Calu3 (cell line): Measurements from ENCODE around the gene KCTD20. TPM values are rescaled to one million over a fixed set of nuclear protein-coding genes. Genes with fewer than 3 reads are reported as not detected.
A peak's percentile ranks its signal among the peaks of the same experiment; 100 is the strongest.

Experiments
- BruUV-seq: library from RNA; stranded (reverse); fragments of 400-500 nt; replicated peaks from 2 replicates; lab custom pipeline; 2021; lab: Mats Ljungman, UMichigan
- CTCF ChIA-PET: fragments of 300-600 bp; sonication (Branson Sonifier 250); formaldehyde crosslinking; loops from one replicate; lab custom pipeline; 2022; ENCODE audit warnings: antibody characterized with exemption; lab: Charles Lee
- DNase-seq: peaks from one replicate; pipeline ENCODE4 v3.0.0; 2022
- H3K27ac Mint-ChIP-seq: one replicate; pipeline ENCODE4 v1.8.0; 2022; ENCODE audit warnings: mixed read lengths; ENCODE audit not compliant: unreplicated experiment
- H3K27me3 Mint-ChIP-seq: one replicate; pipeline ENCODE4 v1.8.0; 2022; ENCODE audit warnings: mixed read lengths; ENCODE audit not compliant: unreplicated experiment
- H3K36me3 Mint-ChIP-seq: one replicate; pipeline ENCODE4 v1.8.0; 2022; ENCODE audit warnings: mild to moderate bottlenecking, moderate library complexity, mixed read lengths; ENCODE audit not compliant: insufficient read depth, unreplicated experiment
- H3K4me1 Mint-ChIP-seq: one replicate; pipeline ENCODE4 v1.8.0; 2022; ENCODE audit warnings: mild to moderate bottlenecking, low read depth, mixed read lengths; ENCODE audit not compliant: unreplicated experiment
- H3K4me3 Mint-ChIP-seq: one replicate; pipeline ENCODE4 v1.8.0; 2022; ENCODE audit warnings: mild to moderate bottlenecking, low read depth, moderate library complexity, mixed read lengths; ENCODE audit not compliant: unreplicated experiment
- H3K9me3 Mint-ChIP-seq: one replicate; pipeline ENCODE4 v1.8.0; 2022; ENCODE audit warnings: low read depth, mixed read lengths; ENCODE audit not compliant: unreplicated experiment
- intact Hi-C: fragments of 100-400 bp; cut with micrococcal nuclease; formaldehyde crosslinking; loops from one replicate; pipeline ENCODE4 v1.10.0; 2022; ENCODE audit not compliant: unreplicated experiment
- total RNA-seq: library from RNA; stranded (reverse); gene quantifications from 2 replicates; pipeline ENCODE4 v1.2.3, GENCODE V29; 2022
- TF ChIP-seq, protein P1 (sequence below): fragments of 200-600 bp; IDR thresholded peaks from one replicate; pipeline ENCODE4 v1.8.0; 2022; ENCODE audit warnings: antibody characterized with exemption; ENCODE audit not compliant: unreplicated experiment

KCTD20 gene
- total RNA-seq, 1 experiment from 2014 or later, result 45.1 TPM

DNA sequence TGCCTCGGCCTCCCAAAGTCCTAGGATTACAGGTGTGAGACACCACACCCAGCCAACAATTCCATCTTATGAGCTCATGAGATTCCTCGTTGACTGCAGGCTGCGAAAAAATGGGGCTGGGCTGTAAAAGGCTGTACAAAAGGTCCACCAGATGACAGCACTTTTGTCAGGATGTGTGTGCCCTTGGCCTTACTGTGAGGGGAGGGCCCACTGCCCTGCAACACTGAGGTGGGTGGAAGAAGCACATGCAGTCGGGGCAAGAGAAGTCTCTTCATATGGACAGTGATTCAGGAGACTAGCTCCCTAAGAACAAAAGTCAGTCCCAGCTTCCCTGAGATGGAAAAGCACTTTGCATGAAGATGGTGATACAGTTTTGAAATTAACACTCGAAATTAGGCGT is 50.5 kb downstream of the KCTD20 start:
- no peak for DNase-seq
- Mint-ChIP-seq H3K27ac (peak overlapping the region; percentile 18), H3K4me1 (no peaks in the 10 kb centered on the region), H3K4me3 (no peak overlapping the region), H3K36me3 (peaks cover 52% of the 10 kb centered on the region), H3K9me3 (no peaks in the 10 kb centered on the region), H3K27me3 (no peaks in the 10 kb centered on the region)
- CTCF ChIA-PET, result interaction anchor here (0.7 kb wide), 1 partner anchor 720 kb away, joined by 5 read pairs; no protein-coding TSS in a partner anchor
- TF ChIP-seq, protein P1, sequence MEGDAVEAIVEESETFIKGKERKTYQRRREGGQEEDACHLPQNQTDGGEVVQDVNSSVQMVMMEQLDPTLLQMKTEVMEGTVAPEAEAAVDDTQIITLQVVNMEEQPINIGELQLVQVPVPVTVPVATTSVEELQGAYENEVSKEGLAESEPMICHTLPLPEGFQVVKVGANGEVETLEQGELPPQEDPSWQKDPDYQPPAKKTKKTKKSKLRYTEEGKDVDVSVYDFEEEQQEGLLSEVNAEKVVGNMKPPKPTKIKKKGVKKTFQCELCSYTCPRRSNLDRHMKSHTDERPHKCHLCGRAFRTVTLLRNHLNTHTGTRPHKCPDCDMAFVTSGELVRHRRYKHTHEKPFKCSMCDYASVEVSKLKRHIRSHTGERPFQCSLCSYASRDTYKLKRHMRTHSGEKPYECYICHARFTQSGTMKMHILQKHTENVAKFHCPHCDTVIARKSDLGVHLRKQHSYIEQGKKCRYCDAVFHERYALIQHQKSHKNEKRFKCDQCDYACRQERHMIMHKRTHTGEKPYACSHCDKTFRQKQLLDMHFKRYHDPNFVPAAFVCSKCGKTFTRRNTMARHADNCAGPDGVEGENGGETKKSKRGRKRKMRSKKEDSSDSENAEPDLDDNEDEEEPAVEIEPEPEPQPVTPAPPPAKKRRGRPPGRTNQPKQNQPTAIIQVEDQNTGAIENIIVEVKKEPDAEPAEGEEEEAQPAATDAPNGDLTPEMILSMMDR, result no peak
- BruUV-seq, result no TSS peak
- intact Hi-C loops, result no loop called here

DNA sequence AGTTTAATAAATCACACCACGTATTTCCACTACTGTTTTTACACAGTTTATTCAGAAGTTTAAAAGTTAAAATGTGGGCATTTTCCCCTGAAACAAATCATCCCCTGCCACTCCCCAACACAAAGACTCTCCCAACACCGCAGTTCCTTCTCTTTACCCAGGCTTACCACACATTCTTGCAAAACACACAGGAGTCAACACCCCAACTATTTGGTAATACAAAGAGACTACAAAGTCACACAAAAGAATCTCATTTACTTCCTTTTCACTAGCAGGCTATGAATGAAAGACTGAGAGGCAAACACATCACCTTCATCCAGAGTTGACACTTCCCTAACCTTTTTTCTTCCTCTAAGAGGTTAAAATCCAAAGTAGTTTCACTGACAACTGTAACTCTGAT is 51.1 kb downstream of the KCTD20 start:
- Mint-ChIP-seq H3K27ac (peak overlapping the region; percentile 18), H3K4me3 (no peak overlapping the region), H3K36me3 (peaks cover 57% of the 10 kb centered on the region), H3K4me1 (no peaks in the 10 kb centered on the region), H3K9me3 (no peaks in the 10 kb centered on the region), H3K27me3 (no peaks in the 10 kb centered on the region)
- intact Hi-C loops, result no loop called here
- DNase-seq, result no peak
- BruUV-seq, result TSS peak; percentile 61
- CTCF ChIA-PET, result no interaction called here
- TF ChIP-seq, protein P1, result no peak

DNA sequence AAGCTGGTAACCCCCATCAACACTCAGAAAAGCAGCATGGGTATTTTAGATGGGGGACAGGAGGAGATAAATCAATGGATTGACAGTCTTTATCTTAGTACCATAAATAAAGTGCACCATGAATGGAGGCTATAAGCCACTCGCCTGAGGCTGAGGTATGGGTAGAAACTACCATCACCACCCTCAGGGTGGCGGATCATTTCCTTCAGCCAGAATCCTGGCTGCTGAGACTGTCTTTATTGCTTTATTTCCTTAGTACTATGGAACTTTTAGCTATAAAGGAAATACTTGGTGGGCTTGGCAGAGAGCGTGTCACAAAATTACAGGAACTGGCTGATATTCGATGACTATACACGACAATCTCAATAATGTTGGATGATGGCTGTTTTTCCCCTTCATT is 52.3 kb downstream of the KCTD20 start:
- CTCF ChIA-PET, result interaction anchor here (1.2 kb wide), 1 partner anchor 34 kb away, joined by 3 read pairs; no protein-coding TSS in a partner anchor
- no peak overlapping the region for H3K4me3 Mint-ChIP-seq
- H3K27me3 Mint-ChIP-seq, result no peaks in the 10 kb centered on the region
- H3K36me3 Mint-ChIP-seq, result peaks cover 64% of the 10 kb centered on the region
- intact Hi-C loops, result no loop called here
- TF ChIP-seq, protein P1, result no peak
- no peak for DNase-seq
- no peaks in the 10 kb centered on the region for H3K9me3 Mint-ChIP-seq
- no peaks in the 10 kb centered on the region for H3K4me1 Mint-ChIP-seq
- H3K27ac Mint-ChIP-seq, result no peak overlapping the region
- no TSS peak for BruUV-seq

DNA sequence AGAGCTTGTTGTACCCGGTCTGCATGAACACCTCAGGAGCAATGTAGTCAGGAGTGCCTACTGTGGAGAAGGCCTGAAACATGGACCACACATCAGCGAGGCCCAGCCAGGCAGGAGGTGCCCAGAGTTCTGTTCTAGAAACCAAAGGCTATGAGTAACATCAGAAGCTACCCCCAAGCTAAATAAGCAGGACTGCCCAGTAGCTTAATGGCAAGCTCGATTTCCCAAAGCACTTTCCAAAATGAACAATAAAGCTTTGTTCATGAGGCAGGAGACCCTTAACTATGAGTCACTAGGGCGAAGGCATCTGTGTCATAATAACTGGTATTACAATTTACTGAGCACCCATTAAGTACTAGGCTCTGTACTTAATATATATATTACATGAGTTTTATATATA is 57.1 kb downstream of the KCTD20 start:
- BruUV-seq, result no TSS peak
- DNase-seq, result no peak
- H3K36me3 Mint-ChIP-seq, result peaks cover 52% of the 10 kb centered on the region

More for the DNA sequence above, 57.1 kb downstream of the KCTD20 start:
- Mint-ChIP-seq H3K4me3 (no peak overlapping the region), H3K9me3 (no peaks in the 10 kb centered on the region), H3K27me3 (no peaks in the 10 kb centered on the region), H3K27ac (no peak overlapping the region), H3K4me1 (peaks cover 5% of the 10 kb centered on the region)
- intact Hi-C loops, result loop anchor here (2.0 kb wide), 1 partner anchor 15 kb away; no protein-coding TSS in a partner anchor
- CTCF ChIA-PET, result interaction anchor here (0.8 to 1.0 kb wide), 3 partner anchors 21 to 260 kb away, joined by 3 to 4 read pairs (median 3); no protein-coding TSS in a partner anchor
- TF ChIP-seq, protein P1, result no peak
